HG03439 (cell line): ENCODE data around the gene CUX1.
"Not testable (repeated sequence)": the region's sequence is repeated elsewhere in the genome, so short reads cannot be mapped to it uniquely, and the experiment has no call there.

Experiments
- ATAC-seq: cut with Tn5 transposase; IDR thresholded peaks from one replicate; pipeline ENCODE4 v1.9.1; 2021; ENCODE audit warnings: mild to moderate bottlenecking, moderate library complexity; ENCODE audit not compliant: unreplicated experiment

The CUX1 gene

DNA sequence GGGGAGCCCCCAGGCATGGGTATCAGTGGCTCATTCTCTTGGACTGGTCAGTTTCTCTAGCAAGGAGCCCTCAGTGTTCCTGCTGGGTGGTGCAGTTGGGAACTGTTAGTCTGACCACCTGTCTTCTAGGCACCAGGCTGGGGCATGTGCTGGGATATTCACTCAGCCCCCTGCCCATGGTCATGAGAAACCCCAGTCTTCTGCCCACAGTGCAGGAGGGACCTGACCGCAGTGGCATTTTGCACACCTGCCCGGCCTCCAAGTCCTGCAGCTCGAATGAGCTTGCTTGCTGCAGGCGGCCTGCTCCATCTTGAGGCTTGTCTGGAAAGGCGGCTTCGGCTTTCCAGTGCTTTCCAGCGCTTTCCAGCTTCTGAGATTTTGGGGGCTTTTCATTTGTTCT is 36.3 kb downstream of the CUX1 start:
- no peak for ATAC-seq

DNA sequence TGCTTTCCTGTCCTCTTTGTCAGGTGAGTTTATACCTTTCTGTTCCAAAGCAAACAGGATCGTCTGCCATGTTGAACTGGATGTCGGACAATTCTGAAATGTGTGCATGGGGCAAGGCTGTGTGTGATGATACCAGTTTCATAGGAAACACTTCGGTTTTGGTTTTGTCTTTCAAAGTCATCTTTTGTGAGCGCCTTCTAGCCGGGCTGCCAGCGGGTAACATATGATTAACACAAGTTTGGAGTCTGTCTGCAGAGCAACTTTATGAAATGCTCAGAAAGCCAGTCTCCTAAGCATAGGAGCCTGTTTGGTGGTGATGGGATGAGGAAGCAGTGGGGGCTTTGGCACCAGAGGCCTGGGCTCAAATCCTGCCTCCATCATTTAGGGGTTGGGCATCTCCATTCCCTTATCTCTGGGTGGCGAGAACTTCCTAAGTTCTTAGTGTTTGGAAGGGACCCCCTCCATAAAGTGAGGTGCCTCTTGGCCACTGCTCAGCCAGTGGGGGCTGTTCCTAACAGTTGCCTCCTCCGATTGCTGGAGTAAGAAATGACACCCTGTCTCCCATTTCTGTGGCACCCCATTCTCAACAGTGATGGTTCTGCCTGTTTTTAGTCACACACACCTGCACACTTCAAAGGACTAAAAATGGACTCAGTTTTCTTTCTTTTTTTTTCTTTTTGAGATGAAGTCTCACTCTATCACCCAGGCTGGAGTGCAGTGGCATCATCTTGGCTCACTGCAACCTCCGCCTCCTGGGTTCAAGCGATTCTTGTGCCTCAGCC is 36.8 kb downstream of the CUX1 start:
- no peak for ATAC-seq

DNA sequence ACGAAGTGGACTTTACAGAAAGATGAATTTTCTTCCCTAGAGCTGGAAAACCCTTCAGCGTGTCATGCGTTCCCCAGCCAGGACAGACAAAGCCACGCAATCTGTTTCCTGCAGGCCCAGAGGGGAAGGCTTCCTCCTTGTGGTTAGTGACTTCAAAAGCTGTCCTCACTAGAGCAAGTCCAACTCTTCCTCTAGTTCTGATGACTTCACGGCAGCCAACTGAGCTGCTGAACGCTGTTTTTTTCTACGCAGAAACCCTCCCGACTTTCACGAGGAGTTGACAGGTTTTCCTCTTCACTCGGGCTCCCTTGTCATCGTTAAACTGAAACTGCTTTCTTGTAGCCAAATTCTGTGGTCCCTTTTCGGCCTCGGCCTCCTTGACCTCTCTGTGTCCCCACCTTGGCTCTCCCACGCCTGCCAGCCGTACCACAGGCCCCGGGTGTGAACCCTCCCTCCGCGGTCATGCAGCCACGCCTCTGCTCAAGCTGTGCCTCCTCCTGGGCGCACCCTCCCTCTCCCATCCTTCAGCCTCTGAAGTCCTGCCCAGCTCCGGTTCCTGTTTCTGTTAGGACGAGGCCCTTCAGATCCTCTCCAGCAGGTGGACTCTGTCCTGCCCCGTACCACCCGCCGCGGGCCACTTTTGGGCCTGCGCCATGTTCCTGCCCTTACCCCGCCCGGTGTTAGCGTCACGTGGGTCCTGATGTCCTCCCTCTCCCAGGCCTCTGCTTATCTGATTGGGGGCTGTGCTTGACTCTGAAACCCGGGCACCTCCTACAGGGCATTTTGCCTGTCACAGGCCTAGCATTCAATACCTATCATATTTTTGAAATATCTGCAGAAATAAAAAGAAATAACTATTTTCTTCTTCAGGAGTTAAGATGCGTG is 39.3 kb downstream of the CUX1 start:
- peak; percentile 98 for ATAC-seq

DNA sequence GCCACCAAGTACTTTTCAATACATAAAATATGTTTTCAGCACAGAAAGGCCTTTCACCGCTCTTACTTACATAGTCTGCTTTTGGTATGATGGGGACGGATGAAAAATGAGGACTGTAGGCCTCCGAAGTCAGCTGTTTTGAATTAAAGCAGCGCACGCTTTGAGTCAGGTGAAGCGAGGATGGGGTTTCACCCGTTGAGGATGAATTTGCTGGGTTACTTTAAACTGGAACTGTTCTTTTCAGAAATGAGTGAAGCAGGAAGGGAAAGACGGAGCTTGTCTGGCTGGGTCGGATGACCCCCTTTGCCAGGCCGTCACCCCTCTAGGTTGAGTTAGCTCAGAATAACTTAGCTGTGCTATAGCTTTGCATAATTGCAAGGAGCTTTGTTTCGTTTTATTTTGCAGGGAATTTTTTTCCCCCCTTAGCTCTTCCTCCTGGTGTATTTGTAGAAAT is 40.0 kb downstream of the CUX1 start:
- ATAC-seq = peak; percentile 25

DNA sequence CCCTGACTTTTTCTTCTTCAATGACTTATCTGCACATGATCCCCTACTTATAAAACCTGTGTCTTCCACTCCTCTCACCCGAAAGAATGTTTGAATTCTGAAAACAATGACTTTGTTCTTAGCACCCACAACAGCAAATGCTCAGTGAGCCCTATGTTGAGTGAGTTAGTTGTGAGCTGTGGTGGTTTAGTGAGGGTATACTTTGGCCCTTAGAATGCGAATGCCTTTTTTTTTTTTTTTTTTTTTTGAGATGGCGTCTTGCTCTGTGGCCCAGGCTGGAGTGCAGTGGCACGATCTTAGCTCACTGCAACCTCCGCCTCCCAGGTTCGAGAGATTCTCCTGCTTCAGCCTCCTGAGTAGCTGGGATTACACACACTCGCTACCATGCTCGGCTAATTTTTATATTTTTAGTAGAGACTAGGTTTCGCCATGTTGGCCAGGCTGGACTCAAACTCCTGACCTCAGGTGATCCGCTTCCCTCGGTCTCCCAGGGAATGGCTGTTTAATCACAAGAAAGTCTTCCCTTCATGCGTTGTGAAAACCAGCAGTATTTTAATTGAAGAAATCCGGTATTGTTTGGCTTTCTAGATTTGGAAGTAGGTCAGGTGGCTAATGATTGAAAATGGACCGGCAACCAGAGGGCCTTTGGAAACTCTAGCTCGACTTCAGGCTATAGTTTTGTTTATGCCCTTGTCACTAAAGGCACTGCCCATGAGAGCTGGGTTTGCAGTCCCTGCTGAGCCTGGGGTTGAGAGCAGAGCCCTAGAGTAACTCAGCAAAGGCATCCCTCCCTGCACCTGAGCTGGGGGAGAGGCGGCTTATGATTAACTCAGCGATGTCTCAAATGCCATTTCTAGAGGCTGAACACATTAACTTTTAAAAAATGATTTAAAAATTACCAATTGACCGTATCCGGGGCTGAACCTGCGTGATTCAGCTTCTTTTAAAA is 41.3 kb downstream of the CUX1 start:
- no peak for ATAC-seq

DNA sequence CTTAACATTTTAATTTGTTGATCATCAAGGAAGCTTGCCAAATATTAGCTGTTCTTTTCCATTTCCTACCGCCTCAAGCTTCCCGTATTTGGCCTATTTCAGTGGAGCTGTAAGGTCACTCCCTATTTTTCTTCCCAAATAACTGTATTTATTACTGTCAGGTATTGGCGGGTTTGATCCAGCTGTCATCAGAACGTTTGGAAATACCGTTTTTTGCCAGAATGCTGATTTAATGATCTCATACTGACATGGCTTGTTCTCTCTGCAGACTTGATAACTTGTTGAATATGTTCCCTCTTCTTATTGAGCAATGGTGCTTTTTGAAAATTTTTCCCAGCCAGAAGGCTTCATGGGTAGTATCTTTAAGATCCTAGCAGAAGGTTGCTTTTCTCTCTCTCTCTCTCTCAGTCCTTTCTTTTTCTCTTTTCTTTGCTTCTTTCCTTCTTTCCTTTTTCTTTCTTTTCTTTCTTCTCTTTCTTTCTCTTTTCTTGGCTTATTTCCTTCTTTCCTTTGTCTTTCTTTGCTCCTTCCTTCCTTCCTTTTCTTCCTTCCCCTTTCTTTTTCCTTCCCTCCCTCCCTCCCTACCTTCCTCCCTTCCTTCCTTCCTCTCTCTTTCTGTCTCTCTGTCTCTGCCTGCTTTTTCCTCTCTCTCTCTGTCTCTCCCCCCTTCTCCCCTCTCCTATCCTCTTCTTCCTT is 42.1 kb downstream of the CUX1 start:
- no peak for ATAC-seq

DNA sequence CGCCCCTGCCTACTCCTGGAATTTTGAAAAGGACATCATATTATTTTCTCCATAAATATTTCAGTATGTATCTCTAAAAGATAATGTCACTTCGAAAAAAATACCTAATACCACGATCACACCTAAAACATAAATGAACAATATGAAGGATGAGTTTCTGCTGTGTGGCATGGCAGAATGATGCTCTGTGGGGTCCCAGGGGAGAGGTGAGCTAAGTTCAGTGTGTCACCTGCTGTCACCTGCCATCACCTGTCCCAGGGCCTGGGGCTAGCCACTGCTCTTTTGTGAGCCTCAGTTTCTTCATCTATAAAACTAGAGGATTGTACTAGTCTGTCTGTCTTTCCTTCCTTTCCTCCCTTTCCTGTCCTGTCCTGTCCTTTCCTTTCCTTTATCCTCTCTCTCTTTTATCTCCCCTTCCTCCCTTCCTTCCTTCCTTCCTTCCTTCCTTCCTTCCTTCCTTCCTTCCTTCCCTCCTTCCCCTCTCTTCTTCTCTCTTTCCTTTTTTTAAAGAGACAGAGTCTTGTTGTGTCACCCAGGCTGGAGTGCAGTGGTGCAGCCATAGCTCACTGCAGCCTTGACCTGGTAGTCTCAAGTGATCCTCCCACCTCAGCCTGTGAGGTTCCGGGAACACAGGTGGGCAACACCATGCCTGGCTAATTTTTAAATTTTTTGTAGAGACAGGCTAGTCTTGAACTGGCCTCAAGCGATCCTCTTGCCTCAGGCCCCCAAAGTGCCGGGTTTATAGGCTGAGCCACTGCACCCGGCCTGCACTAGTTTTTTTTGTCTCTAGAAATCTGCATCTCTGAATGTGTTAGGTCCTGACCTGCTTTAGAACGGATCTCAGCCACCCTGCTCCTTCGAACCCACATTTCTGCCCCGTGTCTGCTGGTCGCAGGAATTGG is 43.1 kb downstream of the CUX1 start:
- no peak for ATAC-seq

DNA sequence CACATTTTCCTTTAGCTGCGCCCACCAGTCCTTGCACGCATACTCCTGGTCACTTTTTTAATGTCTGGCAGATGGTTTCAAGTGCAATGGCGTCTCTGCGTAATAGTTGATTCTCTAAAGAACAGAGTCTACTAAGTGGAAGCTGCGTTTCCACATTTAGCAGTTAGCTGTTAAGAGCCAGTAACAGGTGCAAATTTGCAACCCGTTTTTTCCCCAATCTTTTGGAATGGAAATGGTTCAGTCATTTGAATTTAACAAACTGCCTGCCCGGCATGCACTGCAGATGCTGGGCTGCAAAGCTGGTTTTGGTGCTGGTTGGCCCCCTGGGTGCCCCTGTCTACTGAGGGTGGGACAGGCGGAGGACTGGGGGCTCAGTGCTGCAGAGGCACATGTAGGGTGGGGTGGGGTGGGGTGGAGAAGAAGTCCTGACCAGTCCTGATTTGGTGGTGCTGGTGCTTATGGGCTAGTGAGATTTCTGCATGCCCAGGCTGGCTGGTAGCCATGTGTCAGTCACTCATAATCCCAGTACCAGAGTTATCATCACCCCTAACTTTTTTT is 43.9 kb downstream of the CUX1 start:
- ATAC-seq = no peak

DNA sequence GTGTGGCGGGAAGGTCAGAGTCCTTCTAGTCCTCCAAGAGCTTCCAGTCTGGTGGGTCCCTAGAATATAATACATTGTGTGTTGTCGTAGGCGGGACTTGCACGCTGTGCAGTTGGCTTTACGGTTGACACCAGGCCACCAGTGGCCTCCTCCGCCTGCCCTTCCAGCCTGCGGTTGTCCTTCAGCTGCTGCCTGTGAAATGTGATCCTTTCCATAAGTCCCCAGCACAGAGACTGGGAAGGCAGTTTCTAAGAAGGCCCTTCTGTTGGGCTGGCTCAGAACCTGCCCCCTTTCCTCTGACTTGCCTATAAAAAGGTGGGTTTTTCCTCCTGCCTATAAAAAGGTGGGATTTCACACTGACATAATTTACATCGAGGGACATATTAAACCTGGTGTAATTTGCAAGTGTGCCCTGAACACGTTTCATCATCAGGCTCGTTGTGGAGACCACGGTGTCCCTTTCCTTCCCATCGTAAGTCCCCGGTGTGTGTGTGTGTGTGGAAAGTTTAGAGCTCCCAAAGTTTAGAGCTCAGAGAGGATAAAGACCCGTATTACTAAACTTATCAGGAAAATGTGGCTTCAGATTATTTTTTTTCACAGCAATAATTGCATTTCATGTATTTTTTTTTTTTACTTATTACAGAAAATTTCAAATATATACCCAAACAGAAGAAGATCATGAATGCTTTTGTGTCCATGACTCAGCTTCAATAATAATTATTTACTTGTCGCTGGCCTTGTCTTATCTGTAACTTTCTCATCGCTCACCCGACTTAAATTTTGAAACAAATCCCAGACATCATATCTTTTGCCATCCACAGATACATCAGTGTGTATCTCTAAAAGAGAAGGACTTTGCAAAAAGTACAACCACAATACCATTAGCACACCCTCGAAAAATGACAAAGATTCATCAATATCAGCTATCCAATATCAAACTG is 45.1 kb downstream of the CUX1 start:
- ATAC-seq = no peak

DNA sequence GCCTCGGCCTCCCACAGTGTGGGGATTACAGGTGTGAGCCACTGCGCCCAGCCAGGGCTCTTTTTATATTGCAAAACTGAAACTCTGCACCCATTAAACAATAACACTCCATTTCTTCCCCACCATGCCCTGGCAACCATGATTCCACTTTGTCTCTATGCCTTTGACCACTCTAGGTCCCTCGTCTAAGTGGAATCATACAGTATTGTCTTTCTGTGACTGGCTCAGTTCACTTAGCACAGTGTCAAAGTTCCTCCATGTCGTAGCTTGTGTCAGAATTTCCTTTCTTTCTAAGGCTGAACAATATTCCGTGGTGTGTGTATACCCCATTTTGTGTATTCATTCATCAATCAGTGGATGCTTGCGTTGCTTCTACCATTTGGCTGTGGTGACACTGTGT is 46.2 kb downstream of the CUX1 start:
- ATAC-seq = no peak

DNA sequence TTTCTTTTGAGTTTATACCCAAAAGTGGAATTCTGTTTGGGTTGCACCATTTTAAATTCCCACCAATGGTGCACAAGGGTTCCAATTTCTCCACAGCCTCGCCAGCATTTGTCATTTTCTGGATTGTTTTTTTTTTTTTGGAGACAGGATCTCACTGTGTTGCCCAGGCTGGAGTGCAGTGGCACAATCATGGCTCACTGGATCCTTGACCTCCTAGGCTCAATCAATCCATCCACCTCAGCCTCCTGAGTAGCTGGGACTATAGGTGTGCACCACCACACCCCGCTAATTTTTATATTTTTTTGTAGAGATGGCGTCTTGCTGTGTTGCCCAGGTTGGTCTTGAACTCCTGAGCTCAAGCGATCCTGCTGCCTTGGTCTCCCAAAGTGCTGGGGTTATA is 46.6 kb downstream of the CUX1 start:
- no peak for ATAC-seq

DNA sequence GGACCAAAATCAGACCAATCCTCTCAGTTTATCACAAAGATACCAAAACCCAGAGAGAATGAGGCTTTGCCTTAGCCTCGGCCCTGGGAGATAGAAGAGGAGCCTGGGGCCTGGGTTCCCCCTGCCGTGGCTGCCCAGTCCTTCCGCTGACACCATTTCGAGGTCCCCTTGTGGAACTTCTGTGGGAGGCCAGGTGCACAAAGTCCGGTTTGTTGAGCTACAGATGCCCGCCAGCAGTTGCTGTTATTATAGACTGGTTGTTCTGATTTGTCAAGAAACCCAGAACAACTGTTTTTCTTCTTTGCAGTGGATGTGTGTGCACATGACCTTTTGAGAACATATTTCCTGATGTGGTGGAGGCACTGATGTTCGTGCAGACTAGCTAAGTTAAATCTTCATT is 47.6 kb downstream of the CUX1 start:
- no peak for ATAC-seq

DNA sequence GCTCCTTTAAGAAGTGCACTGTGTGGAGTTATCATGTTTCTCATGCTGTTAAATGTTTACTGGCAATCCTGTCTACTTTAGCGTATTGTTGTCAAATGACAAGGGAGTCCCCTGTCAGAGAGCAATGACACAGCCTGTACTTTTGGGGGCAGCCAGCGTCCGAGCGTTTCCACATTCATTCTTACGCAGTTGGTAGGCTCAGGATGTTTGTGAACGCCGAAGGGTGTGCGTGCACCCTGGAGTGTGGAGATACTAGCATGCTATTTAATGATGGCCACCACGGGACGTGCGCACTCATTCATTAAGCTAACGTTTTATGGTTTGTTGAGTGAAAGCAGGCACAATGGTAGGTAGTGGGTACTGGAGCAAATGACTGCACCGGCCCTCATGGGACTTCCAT is 48.0 kb downstream of the CUX1 start:
- no peak for ATAC-seq

DNA sequence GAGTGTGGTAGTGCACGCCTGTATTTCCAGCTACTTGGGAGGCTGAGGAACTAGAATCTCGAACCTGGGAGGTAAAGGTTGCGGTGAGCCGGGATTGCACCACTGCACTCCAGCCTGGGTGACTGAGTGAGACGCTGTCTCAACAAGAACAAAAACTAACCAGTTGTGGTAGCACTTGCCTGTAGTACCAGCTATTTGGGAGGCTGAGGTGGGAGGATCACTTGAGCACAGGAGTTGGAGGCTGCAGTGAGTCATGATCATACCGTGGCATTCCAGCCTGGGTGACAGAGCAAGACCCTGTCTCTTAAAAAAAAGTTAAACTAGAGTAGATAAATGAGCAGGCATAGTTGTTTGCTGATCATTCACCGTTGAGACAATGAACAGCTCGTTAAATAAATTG is 48.9 kb downstream of the CUX1 start:
- ATAC-seq = no peak

DNA sequence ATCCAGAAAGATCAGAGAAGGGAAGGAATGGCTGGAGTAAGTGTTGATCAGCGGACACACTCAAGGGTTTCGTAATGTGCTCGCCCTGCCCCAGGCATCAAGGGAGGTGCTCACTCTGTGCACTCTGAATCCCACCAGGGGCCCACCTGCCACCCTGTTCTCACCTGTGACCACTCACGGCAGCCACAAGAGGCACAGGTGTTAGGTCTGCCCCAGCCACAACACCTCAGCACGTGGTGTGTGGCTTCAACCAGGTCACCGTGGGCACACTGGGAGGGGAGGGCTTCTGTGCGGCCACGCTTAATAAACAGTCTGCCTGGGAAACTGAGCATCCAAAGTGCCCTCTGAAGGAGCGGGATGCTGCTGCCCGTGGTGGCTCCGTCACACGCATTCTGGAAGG is 49.8 kb downstream of the CUX1 start:
- no peak for ATAC-seq

DNA sequence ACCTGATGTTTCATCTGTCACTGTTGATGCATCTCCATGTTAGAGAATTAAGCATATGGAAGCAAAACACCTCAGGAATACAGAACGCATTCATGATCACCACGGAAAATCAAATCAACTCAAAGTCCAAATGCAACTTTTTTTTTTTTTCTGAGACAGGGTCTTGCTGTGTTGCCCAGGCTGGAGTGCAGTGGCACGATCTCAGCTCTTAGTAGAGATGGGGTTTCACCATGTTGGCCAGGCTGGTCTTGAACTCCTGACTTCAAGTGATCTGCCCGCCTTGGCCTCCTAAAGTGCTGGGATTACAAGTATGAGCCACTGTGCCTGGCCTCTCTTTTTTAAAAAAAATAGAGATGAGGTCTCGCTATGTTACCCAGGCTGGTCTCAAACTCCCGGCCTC is 50.3 kb downstream of the CUX1 start:
- not testable (repeated sequence) for ATAC-seq

DNA sequence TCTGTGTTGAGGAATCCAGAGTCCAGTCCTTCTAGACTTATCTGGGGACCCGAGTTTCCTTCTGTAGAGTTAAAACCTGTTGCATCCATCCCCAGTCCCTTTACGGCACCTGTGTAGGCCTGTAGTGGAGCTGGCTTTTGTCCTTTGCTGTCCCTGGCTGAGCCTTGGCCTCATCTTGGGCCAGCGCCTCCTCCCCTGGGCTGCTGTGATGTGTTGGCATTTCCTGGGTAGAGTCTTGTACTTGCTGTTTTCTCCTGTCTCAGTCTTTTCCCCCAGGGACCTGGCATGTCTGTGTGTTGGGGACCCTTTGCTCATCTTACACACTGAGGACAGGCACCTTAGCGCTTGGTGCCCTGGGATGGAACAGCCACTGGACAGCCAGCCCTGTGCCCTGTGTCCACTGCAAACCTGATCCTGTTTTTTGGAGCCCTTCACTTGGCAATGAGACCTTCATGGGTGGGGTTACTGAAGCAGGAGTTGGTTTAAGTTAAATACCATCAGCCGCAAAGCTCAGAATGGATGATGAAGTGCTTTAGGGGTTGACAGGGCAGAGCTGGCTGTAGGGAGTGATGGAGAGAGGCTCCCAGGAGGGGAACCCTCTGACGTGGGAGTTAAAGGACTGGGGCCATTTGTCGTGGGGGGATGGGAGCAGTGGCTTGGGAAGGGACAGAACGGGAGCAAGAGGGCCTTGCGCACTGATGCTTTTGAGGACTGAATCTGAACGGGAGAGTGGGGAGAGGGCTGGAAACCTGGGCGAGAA is 50.9 kb downstream of the CUX1 start:
- no peak for ATAC-seq
